GM10266 (cell line): Measurements from ENCODE around the gene ADSS1.

Source experiments
- DNase-seq: peaks from one replicate; pipeline ENCODE4 v3.0.0; 2012; ENCODE audit errors: extremely low spot score
- TF ChIP-seq, protein P1 (sequence below): IDR thresholded peaks from 2 replicates; pipeline ENCODE4 v1.5.1; 2012; ENCODE audit warnings: mild to moderate bottlenecking, low read depth; ENCODE audit not compliant: control insufficient read depth, insufficient read depth; ENCODE audit errors: missing control alignments

Gene ADSS1

DNA sequence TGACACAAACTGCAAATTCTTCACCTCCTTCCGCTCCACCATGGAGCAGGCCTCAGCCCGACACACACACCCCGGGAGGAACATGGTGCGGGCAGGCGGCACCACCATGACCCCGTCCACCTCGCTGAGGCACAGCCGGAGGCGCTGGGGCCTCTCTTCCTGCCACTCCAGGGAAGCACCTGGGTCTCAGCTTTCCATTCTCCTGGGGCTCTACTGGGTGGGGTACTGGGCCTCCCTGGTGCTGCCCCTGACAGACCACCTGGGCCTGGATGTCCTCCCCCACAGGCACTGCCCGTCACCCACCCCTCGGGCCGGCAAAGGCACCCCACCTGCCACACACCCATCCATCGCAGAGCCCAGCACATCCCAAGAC, 61.7 kb downstream of the ADSS1 start:
- no peak for DNase-seq

DNA sequence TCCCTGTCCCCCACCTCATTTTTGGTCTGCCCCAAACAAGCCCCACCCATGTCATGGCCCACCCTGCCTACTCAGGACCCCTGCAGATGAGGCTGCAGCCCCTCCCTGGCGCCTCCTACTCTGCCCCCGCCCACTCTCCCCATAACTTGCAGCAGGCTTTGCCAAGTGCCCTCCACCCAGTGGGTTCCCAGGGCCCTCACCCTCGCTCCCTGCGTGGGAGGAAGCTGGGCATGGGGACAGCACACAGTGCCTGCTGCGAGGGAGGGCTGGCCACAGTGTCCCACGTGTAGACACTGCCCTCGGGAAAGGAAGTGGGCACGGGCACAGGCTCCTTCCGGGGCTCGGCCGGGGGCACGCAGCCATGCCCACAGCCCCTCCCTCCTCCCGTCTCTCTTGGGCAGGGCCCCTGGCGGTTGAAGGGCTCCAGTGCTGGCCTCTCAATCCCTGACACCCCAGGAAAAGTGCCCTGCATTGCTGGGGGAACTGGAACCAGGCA, 62.1 kb downstream of the ADSS1 start:
- TF ChIP-seq, protein P1, sequence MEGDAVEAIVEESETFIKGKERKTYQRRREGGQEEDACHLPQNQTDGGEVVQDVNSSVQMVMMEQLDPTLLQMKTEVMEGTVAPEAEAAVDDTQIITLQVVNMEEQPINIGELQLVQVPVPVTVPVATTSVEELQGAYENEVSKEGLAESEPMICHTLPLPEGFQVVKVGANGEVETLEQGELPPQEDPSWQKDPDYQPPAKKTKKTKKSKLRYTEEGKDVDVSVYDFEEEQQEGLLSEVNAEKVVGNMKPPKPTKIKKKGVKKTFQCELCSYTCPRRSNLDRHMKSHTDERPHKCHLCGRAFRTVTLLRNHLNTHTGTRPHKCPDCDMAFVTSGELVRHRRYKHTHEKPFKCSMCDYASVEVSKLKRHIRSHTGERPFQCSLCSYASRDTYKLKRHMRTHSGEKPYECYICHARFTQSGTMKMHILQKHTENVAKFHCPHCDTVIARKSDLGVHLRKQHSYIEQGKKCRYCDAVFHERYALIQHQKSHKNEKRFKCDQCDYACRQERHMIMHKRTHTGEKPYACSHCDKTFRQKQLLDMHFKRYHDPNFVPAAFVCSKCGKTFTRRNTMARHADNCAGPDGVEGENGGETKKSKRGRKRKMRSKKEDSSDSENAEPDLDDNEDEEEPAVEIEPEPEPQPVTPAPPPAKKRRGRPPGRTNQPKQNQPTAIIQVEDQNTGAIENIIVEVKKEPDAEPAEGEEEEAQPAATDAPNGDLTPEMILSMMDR = no peak
- DNase-seq = no peak

More for the DNA sequence above, 61.7 kb downstream of the ADSS1 start:
- TF ChIP-seq, protein P1 = no peak

DNA sequence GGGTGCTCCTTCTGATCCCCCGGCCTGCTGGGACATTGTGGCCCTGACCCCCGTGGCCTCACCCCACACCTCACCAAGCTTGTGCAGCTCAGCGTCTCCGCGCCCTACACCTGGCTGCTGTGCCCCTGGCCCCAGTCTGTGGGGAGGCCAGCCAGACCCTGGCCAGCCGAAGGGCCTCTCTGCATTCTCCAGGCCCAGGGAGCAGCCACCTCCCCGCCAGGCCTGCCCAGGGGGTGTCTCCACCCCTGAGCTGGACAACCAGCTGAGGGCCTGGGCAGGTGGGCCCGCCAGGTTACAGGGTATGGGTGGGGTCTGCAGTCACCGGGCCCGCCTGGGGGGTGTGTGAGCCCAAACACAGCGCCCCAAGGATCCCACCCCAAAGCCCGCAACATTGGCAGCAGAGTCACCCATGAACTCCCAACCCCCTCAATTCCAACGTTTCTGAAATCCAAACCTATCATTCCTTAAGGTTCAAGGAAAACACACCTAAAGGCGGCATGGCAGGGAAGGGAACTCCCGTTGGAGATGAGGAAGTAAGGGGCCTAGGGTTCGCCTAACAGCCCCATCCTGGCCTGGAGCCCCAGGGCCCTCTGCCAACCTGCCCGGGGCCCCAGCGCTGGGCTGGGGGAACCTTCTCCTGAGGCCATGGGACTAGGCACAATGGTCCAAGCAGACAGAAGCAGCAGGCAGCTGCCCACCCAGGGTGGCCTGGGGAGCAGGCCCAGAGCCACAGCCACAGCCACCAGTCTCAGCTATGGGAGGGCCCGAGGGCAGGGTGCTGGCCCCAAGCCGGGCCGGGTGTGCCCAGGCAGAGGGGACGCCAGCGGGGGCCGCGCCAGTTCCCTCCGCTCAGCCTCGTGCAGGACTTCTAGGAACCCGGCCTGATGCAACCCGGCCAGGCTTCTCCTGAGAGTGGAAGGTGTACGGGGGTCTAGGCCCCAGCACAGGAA, 63.0 kb downstream of the ADSS1 start:
- no peak for DNase-seq
- TF ChIP-seq, protein P1 = no peak

DNA sequence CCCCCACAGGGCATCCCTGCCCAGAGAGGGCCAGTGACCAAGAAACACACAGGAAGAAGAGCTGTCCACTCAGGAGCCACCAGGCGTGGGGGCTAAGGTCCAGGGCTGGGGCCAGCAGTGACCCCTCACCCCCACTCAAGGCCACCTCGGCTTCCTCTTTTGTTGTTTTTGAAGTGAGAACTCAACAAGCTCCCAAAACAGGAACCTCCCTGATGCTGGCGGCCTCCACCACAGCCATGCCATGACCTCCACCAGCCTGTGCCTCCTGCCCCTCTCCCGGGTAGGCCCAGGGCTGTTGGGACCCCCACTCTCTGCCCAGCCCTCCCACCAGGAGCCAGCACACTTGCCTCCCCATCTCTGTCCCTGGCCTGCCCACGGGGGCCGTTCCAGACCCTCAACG, 63.7 kb downstream of the ADSS1 start:
- DNase-seq = no peak

DNA sequence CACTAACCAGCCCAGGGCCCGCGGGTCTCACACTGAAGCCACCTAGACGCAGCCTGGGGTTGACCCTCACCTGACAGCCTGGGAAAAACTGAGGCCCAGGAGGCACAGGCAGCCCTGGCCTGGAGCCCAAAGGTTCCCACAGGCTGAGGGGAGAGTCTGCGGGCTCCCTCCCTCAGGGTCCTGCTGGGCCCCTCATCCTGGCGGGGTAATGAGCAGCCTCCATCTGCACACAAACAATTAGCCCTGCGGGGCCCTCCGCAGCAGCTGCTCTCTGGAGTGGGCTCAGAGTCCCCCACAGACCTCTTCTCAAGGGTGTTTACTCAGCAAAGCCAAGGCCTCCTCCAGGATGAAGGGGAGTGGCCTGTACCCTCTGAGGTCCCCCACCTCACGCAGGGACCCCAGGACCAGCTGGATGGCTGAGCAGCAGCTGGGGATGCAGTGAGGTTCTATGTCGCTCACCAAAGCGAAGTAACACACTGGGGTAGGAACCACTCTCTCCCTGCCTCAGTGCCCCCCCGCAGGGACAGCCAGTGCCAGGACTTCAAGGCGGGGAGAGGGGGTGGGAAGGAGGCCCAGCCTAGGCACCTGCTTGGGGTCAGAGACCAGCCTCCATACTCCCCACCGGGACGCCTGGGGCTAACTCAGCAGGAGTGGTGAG, 64.3 kb downstream of the ADSS1 start:
- DNase-seq = no peak
- TF ChIP-seq, protein P1 = no peak

More for the DNA sequence above, 63.7 kb downstream of the ADSS1 start:
- TF ChIP-seq, protein P1 = no peak

DNA sequence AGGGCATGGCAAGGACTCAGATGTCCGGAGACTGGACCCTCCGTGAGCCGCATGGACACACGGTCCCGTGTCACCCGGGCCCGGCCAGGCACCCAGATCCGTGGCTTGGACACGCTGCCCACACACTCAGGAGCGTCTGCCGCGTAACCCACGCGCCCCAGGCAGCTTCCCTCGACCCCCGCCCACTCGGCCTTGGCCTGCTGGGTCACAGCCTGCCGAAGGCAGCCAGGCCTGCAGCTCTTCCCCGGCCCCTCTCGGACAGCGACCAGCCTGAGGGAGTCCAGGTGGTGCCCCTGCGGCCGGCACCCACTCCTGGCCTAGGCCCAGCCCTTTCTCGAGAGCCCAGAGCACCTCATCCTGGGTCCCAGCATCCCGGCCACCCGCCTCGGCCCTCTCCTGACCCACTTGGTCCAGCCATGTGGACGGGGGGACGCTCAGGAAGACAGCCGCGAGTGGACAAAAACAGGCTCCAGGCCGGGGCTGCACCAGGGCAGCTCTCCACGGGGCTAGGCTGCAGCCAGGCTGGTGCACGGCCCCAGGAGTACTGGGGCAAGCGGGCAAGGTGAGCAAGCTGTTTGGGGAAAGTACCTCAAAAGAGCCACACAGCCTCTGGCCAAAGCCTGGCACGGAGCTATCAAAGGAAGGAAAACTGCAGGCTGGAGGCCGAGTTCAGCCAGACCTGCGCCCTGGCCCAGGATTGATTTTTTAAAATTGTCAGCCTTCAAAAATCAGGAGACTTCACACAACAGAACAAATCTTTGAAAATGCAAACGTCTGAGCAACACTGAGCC, 65.0 kb downstream of the ADSS1 start:
- DNase-seq = no peak
- TF ChIP-seq, protein P1 = no peak
